GM12801 (cell line): ENCODE results near the gene ATXN7.

Experiments
- CTCF ChIP-seq: IDR thresholded peaks from one replicate; pipeline ENCODE4 v1.5.1; 2011; ENCODE audit warnings: control low read depth; ENCODE audit not compliant: insufficient read length; ENCODE audit errors: extremely low read depth

ATXN7 gene

GRCh38 chr3:63970631-63971475 lies 107.2 kb downstream of the ATXN7 start:
- no peak for TF ChIP-seq CTCF

DNA sequence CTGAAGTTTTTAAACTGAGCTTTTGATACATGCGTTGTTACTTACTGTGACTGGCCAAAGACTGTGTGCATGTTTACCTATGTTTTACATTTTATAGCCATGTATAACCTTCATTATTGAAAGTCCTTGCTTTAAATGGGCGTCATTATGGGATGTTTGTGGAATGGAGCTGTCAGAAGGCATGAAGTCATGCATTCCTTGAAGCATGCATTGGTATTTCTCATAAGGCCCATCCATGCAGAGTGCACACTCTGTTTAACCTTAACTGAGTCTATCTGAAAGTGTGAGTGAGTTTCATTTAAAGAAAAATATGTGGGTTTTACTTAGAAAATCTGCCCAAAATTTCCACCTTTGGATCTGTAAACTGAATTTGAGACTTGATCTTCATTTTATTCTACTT lies 108.5 kb downstream of the ATXN7 start:
- no peak for TF ChIP-seq CTCF

DNA sequence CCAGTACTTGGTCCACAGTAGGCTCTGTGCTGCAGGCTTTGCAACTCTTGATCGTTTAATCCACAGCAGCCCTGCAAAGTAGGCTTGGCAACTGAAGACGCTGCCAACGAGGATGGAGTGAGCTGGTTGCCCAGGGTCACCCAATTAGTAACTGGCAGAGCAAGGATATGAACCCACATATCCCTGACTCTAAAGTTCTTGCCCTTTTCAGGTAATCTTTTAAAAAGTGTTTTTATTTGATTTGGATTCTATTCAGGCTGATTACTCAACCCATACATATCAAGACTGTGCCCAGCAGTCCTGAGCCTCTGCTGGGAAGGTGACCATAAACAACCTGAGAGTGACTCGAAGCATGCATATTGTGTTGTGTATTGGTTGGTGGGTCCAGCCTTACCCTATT lies 109.3 kb downstream of the ATXN7 start:
- TF ChIP-seq CTCF, result no peak

- no peak for TF ChIP-seq CTCF
Measured at GRCh38 chr3:63973406-63973805, 109.7 kb downstream of the ATXN7 start.

- no peak for TF ChIP-seq CTCF
Measured at GRCh38 chr3:63974451-63974850, 110.8 kb downstream of the ATXN7 start.

- no peak for TF ChIP-seq CTCF
Measured at GRCh38 chr3:63975723-63976122, 112.1 kb downstream of the ATXN7 start.

DNA sequence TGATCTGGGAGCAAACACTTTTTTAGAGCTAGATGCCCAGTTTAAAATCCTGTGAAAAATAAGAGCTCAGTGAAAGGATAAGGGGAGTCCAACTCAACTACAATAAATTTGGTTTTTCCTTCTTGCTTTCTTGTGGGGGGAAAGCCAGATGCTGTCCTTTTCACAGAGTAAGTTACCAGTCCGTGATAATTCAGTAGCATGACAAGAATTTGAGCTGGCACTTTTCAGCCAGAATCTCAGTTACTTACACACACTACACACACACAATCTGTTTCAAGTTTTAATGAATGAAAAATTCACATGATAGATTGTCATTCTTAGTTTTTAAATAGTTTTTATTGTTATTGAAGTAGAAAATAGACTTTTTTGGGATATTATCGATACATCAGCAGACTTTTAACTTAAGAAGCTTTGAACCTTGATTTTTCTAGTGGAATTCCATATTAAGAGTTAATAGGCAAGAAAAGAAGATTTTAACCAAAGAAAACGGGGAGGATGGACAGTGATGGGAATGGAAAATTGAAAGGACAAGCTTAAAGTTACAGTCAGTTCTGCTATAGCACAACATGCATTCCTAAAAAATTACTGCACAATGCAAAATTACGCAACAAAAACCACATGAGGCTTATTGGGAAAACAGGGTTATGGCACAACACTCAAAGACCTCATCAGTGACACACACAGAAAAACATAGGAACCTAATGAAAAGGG lies 112.6 kb downstream of the ATXN7 start:
- TF ChIP-seq CTCF, result no peak
